HG02588 (cell line): ENCODE results near the gene HOXD13.

Source experiments
- ATAC-seq: cut with Tn5 transposase; IDR thresholded peaks from one replicate; pipeline ENCODE4 v1.9.1; 2021; ENCODE audit warnings: mild to moderate bottlenecking, moderate library complexity; ENCODE audit not compliant: unreplicated experiment

Gene HOXD13

DNA sequence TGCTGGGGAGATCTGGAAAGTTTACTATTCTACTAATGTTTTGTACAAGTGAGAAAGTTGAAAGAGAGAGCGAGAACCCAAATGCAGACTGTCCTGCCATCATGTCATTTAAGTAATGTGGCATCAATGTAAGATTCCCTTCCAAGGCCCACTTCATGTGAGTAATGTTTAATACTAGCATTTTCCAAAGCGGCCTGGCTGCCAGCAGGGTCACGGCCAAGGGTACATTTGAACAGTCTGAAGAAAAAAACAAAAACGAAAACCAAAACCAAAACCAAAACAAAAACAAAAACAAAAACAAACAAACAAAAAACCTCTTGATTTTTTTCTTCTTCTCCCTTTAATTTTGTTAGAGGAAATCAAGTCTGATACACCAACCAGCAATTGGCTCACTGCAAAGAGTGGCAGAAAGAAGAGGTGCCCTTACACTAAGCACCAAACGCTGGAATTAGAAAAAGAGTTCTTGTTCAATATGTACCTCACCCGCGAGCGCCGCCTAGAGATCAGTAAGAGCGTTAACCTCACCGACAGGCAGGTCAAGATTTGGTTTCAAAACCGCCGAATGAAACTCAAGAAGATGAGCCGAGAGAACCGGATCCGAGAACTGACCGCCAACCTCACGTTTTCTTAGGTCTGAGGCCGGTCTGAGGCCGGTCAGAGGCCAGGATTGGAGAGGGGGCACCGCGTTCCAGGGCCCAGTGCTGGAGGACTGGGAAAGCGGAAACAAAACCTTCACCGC, 26.2 kb downstream of the HOXD13 start:
- peak; percentile 54 for ATAC-seq

DNA sequence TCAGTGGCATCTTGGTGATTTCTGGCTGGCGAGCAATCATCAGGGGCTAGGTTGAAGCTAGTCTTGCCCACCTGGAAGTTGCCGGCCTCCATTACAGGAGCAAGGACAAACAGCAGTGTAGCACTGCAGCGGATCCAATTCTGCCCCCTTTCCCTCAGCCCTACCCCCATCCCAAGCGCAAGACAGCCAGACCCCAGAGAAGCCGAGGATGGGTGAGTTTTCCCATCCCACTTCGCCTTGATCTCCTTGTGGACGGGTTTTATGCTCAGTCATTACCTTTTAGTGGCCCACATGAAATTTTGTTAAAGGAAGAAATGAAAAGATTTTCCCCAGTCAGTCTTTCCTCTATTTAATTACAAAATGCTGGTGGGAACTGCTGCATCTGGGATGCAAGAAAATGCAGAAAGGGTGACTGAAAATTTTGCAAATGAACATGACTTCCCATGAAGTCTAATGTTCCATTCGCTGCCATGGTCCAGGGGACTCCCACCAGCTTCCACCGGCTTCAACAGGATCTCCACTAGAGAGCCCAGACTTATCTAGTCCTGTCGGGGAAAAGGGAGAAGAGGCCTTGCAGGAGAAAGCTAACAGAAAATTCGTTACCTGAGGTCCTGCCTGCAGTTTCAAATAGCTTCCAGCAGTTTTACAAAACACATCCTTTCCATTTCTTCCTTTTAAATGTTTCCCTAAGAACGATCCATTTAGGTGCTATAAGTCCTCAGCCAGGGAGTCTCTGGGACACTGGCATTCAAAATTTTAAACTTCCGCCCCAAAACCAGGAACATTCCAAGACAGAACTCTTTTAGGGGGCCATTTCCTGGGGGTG, 28.1 kb downstream of the HOXD13 start:
- no peak for ATAC-seq

DNA sequence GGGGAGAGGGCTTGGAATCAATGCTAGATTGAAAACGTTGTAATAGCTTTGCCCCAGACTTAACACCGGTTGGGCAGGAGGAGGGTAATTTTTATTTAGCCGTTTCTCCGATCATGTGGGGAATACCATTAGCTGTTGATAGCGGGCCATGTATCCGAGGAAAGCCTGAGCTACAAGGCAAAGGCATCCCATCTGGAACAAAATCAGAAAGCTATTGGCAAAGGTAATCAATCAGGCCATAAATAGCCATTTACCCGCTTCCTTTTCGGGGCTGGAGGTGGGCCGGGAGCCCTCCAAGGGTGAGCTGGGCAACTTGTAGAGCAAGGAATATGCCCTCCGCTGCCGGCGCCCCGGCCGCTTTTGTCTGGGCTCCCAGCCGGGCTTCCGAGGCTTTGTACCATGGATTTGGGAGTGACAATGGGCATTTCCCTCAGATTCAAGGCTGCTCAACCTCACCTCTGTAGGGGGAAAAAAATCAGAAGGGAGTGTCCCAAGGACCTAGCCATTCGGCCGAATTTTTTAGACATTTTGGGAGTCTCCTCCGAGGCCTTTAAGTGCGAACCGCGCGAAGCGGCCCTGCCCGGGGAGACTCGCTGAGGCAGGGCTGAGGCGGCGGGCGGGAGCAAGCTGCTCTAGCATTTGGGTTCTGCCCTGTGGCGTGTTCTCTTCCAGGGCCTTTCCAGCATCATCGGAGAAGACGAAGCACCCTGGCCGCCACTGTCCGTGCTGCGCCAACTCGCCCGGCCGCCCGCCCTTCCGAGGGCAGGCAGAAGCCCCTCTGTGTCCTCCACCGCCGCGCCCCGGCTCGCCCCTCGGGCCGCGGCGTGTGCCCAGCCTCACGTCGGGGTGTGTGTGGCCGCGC, 28.9 kb downstream of the HOXD13 start:
- ATAC-seq = no peak

DNA sequence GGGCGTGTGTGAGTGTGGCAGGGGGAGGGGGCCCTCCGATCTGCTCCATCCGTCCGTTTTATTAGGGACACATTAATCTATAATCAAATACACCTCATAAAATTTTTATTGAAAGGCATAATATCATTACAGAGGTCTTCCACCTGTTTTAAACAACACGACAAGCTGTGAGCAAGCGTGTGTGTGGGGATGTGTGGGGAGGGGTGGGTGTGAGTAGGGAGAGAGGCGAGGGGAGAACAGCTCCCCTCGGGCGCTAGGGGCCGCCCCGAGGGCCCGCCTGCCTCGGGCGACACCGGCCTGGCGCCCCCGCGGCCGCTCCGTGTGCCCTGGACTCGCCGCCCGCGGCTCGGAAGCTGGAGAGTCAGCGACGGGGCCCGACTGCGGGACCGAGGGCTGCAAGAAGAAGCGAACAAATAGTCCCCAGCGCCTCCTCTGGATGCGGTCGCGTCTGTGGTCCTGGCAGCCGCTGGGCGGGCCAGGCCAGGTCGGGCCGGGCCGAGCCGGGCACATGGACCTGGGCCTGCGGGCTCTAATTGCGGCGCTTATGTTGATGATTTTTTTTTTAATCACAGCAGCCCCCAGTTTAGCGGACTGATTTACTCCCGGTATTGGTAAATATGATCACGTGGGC, 29.6 kb downstream of the HOXD13 start:
- no peak for ATAC-seq

DNA sequence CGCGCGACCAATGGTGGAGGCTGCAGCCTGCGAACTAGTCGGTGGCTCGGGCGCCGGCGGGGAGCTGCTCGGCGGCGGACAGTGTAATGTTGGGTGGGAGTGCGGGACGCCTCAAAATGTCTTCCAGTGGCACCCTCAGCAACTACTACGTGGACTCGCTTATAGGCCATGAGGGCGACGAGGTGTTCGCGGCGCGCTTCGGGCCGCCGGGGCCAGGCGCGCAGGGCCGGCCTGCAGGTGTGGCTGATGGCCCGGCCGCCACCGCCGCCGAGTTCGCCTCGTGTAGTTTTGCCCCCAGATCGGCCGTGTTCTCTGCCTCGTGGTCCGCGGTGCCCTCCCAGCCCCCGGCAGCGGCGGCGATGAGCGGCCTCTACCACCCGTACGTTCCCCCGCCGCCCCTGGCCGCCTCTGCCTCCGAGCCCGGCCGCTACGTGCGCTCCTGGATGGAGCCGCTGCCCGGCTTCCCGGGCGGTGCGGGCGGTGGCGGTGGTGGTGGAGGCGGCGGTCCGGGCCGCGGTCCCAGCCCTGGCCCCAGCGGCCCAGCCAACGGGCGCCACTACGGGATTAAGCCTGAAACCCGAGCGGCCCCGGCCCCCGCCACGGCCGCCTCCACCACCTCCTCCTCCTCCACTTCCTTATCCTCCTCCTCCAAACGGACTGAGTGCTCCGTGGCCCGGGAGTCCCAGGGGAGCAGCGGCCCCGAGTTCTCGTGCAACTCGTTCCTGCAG, 30.3 kb downstream of the HOXD13 start, which contains the start of gene HOXD9:
TSS of gene HOXD9 (plus strand) at position 37 of the 728 bp plus-strand sequence. CDS start at position 87, 50 bp downstream.
- ATAC-seq = no peak

DNA sequence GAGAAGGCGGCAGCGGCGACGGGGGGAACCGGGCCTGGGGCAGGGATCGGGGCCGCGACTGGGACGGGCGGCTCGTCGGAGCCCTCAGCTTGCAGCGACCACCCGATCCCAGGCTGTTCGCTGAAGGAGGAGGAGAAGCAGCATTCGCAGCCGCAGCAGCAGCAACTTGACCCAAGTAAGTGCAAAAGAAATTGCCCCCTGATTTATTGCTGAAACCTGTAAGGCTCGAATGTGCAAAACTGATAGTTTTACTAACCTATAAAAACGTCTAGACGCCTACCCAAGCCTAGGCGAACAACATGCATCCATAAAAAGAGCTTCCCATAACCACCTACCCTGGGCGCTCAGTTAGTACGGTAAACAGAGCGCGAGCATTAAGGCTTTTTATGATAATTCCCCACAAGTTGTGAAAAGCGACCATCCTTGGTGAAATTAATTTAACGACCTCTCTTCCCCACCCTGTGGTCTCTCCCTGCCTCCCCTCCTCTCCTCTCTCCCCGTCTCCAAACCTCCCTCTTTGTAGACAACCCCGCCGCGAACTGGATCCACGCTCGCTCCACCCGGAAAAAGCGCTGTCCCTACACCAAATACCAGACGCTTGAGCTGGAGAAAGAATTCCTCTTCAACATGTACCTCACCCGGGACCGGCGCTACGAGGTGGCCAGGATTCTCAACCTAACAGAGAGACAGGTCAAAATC, 31.0 kb downstream of the HOXD13 start:
- no peak for ATAC-seq

DNA sequence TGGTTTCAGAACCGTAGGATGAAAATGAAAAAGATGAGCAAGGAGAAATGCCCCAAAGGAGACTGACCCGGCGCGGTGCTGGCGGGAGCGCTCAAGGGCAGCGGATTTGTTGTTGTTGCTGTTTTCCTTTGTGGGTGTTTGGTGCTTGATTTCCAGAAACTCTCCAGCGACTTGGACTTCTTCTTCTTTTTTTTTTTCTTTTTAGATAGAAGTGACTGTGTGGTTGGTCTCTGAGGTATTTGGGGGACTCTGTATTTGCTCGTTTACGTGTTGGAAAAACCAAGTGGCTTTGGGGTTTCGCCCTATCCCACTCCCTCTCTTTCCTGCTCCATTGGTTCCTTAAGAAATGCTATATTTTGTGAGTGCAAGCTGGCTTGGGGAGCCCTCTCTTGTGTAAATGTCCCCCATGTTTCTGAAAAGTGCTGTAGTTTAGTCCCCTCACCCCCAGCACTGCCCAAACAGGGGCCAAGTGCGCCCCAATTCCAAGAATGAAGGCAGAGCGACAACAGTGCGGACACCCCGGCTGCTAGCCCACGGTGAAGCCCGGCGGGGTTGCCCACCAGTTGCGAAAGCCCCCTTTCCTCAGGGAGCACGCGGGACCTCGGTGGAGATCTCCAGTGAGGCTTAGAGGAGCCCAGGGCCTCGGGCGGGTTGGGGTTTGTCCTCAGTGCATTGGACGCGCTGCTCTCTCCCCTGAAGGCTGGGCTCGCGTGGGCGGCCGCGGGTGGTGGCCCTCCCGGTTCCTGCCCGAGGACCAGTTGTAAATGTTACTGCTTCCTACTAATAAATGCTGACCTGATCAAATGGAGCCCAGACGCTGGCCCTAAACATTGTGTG, 31.8 kb downstream of the HOXD13 start:
- ATAC-seq = no peak

DNA sequence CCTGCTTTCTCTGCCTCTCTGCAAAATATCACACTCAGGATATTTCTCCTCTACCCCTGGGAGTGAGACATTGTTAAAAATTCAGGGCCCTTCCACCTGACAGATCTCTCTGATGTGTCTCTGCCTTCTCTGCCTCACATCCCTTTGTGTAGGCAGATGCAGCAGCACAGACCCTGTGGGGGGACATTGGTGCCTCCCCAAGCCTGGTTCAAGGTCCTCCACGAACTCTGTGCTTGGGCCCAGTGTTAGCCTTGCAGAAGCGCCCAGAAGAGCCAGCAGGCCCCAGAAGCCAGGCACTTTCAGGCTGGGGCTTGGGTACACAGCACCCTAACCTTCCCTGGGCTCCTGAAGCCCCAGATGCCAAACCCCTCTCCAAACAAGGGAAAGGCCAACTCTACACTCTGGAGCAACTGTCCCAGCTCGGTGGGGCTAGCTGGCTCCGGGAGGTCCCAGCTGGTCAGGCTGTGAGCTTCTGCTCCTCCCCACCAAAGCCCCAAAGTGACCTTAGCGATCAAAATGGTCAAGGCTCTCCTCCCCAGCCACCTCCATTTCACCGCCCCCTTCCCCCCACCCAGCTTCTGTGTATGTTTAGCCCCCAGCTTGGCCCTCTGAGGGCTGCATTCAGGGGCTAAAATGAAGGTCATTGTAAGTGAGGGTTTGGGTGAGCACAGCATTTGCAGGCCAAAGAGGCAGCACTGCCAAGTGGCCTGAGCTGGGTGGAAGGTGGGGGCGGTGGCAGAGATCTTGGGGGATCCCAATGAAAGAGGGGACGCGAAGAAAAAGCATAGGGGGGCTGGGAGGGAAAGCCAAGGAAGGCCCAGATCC, 32.6 kb downstream of the HOXD13 start:
- no peak for ATAC-seq

DNA sequence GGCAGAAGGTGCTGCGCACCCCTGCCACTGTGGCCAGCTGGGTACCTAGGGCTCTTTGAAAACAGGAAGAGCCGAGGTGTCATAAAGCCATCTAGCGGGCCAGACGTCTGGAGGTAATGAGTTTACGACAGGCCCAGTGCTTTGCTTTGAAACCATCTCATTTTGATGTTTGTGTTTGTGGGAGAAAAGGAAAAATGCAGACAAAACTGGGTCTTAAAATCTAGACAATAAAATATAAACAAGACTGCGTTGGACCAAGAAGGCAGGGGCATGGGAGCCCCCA, 33.2 kb downstream of the HOXD13 start:
- ATAC-seq = no peak

DNA sequence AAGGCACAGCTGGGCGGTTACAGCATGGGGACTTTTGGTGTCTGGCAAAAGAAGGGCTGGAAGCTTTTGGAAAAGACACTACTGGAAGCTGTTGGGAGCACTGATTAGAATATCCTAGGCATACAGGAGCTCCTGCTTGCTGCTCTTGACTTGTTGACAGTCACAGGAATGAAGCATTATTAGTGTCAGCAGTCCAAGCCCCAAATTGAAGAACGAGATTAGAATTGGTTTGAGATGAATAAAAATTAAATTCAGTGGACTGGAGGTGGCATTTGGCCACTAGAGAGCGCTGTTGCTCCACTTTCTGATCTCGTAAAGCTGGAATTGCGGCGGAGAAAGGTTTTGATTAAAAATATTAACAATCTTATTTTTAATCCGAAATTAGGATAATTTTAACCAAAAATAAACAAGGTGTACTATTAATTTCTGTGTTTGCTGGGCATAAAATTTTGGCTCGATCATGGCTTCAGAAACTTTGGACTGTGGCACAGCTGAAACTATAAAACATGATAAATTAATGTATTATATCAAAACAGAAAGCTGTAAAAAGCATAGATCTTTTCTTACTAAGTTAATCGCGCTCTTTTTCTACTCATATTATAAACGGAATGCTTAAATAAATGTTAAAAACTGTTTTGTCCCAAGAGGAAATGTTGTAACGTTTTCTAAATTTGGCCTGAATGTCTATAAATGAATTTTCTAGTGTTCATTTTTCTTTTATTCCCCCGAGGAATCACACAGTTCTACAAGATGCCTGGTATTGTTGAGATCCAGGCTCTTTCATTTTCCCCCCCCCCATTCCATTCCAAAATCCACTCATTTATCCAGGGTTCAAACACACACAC, 34.6 kb downstream of the HOXD13 start:
- no peak for ATAC-seq

DNA sequence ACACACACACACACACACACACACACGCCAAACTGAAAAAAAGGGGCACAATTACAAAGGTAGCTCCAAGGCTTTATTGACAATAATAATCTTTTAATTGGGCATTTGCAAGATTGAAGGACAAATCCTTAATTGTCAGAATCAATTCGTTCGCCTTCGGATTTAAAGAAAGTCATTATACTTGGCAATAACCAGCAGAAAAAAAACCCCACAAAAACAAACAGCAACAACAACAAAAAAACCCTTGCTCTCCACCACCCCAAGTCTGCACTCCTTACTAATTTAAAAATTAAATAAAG, 35.2 kb downstream of the HOXD13 start:
- no peak for ATAC-seq

DNA sequence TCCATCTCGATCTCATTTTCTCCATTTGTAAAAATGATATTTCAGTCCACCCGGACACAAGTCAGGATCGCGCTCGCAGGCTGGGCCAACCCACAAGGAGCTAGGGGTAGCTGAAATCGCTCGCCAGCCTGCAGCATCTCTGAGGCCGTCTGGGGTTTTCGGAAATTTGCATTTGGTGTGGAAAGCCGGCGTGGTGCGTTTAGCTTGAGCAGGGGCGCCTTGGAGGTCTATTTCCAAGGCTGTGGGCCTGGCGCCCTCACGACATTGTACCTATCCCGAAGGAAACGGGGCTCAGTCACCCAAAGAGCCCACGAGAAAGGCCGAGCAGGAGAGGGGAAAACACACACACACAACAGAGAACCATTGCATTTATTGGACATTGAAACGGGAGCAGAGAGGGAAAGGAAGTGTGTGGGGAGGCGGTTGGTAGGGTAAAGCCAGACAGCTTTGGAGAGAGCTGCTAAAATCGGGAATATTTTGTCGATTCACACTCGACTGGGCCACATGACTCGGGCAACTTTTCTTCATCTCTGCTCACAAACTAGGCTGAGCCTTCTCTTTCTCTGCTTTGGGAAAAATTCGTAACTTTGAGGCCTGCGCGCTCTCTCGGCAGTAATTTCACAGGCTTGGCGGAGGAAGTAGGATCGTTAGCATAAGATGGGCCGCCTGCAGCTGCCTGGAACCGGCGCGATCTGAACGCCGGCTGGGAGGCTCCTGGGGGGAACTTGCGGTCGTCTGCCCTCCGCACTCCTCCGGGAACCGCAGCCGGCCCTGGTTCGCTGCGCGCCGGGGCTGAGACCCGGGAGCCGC, 35.9 kb downstream of the HOXD13 start:
- no peak for ATAC-seq

DNA sequence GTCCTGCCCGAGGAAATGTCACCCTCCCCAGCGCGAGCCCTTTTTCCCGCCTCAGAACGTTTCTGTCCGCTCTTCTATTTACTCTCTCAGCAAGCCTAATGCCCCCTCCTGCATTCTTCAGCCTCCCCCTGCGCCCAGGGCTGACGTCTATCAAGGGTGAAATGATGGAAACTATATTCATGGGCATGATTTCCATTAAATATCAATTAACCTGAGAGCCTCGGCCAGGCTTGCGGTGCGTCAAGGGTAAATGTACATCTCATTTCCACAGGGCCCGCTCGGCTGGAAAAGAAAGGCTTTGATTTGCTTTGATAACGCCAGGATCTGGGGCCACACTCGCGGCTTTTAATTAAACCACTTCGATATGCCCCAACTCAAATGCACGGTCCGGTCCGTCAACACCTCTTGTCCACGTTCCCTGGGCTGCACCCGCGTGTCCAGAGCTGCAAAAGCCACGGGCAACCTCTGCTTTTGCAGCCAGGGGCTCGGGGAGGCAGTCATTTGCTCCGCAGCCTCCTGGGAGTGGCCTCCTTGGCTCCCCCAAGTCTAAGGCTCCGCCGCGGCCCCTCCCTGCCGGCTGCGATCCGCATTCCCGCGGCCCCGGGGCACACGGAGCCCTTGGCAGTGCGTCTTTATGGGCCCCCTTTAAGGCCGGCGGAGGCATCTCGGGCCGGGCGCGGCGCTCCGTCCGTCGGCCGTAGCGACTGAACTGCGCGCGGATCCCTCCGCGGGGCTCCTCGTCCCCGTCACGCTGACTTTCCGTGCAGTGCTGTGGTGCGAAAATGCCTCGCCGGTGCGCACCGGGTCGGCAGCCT, 36.7 kb downstream of the HOXD13 start, which contains the start of gene HOXD8:
TSS of gene HOXD8 (plus strand) at position 724 of the 815 bp plus-strand sequence. CDS start 662 bp downstream, outside the sequence.
- no peak for ATAC-seq

DNA sequence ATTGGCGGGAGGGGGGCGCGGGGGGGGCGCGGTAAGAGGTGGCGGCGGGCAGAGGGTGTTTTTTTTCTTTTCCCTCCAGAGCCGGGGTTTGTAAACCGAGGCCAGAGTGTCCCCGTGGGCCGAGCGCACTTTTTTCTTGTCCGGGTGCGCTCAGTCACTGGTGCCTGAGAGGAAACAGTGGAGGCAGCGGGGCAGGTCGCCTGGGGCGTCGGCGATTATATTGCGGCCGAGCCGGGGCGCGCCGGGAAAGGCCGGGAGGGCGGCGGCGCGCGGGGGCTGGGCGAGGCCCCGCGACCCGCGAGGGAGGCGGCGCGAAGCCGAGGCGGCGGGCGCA, 37.3 kb downstream of the HOXD13 start:
- no peak for ATAC-seq

DNA sequence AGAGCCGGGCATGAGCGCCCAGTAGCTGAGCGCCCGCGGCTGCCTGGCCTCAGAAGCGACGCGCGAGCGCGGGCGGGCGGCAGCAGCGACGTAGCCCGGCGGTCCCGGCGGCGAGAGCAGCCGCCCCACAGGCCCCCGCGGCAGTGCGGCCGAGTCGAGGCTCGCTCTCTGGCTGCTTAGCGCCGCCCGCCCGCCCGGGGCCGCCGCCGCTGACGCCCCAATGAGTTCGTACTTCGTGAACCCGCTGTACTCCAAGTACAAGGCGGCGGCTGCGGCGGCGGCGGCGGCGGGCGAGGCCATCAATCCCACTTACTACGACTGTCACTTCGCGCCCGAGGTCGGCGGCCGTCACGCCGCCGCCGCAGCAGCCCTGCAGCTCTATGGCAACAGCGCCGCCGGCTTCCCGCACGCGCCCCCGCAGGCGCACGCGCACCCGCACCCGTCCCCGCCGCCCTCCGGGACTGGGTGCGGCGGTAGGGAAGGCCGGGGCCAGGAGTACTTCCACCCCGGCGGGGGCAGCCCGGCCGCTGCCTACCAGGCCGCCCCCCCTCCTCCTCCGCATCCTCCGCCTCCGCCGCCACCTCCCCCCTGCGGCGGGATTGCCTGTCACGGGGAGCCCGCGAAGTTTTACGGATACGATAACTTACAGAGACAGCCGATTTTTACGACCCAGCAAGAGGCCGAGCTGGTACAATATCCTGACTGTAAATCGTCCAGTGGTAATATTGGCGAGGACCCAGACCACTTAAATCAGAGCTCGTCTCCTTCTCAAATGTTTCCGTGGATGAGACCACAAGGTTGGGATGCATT, 37.8 kb downstream of the HOXD13 start:
- no peak for ATAC-seq
